Measurements from ENCODE around the gene IL13.
"Not testable (repeated sequence)": the region's sequence is repeated elsewhere in the genome, so short reads cannot be mapped to it uniquely, and the experiment has no call there.

Gene IL13

DNA sequence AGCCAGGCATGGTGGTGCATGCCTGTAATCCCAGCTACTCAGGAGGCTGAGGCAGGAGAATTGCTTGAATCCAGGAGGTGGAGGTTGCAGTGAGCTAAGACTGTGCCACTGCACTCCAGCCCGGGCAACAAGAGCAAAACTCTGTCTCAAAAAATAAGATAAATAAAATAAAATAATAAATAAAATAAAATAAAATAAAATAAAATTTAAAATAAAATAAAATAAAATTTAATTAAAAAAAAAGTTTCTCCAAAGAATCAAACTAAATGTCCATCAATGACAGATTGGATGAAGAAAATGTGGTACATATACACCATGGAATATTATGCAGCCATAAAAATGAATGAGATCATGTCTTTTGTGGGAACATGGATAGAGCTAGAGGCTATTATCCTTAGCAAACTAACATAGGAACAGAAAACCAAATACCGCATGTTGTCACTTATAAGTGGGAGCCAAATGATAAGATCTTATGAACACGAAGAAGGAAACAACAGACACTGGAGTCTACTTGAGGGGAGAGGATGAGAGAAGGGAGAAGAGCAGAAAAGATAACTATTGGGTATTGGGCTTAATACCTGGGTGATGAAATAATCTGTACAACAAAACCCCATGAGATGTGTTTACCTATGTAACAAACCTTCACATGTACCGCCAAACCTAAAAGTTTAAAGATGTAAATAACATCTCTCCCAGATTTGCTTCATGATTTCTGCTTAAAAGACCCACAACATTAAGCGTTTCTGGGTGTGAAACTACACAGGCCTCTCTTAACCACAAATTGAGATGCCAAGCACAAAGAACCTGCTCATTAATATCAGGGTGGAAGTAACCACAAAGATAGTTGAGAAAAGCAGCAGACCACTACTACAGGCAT, 34.0 kb downstream of the IL13 start:
- DNase-seq, result not testable (repeated sequence)

DNA sequence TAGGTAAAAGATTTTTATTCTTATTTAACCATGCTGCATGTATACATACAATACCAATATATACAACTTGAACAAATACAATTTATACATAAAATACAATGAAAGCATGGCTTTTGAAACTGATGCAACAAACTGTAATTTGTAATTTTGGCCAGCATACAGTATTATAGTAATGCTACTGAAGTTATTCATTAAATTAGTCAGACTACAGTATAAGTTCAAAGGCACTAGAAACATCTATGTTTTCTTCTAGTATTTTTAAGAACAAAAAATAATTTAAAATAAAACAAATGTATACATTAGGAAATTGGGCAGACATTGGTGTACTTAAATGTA, 34.6 kb downstream of the IL13 start:
- no peak for DNase-seq

DNA sequence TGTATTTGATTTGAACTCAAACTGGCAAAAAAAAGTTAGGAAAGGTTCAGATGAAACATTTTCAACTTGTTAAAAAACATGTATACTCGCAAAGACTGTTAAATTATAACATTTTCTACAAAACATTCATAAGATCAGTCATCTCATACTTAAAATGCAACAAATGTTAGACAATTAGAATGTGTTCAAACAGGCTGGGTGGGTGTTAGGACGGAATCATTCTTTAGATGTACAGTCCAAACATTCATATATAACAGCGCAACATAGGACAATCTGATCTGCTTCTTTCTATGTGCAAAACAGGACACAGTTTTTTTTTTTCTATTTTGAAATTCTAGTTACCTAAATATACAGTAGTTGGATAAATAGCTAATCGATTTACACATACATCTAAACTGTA, 38.0 kb downstream of the IL13 start:
- no peak for DNase-seq

DNA sequence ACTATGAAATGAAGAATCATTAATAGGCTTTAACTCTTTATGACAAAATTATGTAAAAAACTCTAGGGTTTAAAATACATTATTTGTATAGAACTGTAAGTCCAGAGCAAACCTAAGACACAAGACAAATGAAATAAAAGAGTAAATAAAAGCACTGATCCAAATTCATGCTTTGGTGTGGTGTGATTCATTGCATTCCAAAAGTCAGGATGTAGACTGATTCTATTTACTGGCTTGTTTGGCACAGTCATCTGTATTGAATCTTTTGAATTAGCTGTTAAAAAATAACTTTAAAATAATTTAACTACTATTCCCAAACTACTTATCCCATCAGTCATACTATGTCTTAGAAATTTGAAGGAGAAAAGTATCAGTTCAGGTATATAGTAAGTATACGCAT, 46.9 kb downstream of the IL13 start:
- DNase-seq, result no peak

DNA sequence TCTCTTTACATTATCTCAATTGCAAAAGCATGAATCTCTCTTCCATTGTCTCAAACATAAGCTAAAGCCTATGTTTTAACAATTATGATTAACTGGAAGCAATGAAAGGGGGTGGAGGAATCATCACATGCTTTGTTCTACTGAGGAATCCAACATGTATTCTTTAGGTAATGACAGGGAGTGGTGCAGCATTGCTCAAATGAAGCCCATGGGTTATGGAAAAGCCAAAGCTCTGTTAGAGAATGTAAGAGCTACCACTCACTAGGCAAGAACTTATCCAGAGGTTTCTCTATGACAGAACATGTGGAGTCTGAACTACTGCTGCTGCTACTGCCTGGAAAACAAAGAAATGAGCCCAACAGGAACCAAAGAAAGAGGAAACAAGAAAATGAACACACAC, 50.7 kb downstream of the IL13 start:
- no peak for DNase-seq

Measured in T-helper 9 cell (primary cell).